Limb (tissue), 2 donors: Measurements from ENCODE around the gene KCTD18.
A peak's percentile ranks its signal among the peaks of the same experiment; 100 is the strongest.

ENCODE experiments used
- DNase-seq, 2 donors: peaks; one replicate each; pipeline ENCODE4 v3.0.0-alpha.2; 2016; ENCODE audit errors: extremely low spot score in 2 of 2

Gene KCTD18

DNA sequence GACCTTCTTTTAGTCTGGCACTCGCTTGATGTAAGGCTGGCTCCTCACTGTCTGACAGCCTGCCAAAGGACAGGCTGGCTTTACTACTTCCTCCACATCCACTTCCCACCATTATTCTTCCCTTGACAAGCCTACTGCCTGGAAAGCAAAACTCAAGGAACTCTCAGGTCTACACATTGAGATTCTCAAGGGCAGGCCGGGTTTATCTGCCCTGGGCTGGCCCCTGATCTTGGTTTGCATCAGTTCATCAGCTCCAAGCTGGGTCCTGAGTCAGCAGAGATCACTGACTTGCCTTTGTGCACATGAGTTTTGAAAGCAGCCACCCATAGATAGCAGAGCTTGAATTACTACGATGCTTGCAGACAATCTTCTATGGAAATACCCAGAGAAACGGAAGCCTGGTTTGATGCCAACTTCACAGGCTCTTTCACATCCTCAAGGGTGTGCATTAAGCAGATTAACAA, 53.9 kb downstream of the KCTD18 start:
- no peak for DNase-seq

DNA sequence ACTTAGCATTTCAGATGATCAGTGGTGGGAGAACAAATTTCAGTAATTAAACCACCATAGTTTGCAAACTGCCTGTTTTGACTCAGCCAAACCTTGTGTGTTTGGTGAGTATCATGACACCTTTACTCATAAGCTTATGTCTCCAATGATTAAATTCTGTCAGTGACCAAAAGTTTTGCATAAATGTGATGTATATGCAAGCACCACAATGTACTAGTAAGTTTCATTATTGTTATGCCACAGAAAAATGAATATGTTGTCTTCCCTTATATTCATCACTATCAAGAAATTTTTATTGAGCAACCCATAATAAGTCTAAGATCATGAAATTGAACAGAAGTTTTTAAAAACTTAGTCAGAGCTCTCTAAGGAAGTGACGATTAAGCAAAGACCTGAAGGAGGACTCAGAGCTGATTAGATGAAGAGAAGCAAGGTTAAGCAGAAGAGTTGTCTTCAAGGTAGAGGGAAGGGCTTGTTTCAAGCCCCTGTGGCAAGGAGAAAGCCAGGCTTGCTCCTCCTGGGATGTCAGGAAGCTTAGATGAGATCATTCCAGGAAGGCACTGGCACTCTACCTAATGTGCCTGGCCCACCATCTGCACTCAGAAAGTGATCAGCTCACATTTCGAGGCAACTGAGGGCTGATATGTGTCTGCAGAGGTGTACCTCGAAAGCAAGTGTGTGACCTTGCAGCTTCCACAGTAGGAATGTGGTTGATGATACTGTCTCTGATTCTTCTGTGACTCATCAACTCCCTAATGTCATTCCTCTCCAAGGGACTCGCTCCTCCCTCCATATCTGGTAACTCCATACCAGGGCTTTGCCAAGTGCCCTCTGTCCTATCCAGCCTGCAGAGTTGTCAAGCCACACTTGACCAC, 54.7 kb downstream of the KCTD18 start:
- no peak for DNase-seq

DNA sequence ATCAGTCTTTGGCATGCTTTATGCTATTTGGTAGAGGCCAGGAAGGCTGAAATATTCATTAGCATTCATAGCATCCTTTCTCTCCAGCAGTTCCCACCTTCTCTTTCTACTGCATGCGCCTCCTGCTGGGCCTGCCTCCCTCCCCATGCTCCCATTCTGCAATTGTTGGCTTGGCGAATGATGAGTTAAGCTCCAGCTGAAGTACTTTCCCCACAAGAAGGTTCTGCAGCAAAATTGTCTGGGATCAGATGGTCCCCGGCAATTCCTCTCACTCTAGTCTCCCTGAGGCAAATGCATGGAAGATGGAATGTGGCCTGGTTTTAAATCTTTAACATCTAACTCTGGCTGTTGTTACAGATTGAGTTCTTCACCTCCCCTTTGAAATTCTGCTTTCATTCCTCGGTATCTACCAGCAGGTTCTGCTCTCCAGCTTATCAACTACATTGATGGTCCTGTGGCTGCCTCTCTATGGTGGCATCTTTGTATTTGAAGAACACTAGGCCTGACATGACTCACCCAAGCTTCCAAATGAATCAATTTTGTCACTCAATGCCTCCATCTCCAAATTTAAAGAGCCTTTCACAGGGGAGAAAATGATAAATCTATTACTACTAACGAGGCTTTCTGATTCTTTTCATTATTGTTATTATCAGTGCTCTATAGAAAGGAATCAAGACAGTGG, 55.9 kb downstream of the KCTD18 start:
- DNase-seq: no peak

DNA sequence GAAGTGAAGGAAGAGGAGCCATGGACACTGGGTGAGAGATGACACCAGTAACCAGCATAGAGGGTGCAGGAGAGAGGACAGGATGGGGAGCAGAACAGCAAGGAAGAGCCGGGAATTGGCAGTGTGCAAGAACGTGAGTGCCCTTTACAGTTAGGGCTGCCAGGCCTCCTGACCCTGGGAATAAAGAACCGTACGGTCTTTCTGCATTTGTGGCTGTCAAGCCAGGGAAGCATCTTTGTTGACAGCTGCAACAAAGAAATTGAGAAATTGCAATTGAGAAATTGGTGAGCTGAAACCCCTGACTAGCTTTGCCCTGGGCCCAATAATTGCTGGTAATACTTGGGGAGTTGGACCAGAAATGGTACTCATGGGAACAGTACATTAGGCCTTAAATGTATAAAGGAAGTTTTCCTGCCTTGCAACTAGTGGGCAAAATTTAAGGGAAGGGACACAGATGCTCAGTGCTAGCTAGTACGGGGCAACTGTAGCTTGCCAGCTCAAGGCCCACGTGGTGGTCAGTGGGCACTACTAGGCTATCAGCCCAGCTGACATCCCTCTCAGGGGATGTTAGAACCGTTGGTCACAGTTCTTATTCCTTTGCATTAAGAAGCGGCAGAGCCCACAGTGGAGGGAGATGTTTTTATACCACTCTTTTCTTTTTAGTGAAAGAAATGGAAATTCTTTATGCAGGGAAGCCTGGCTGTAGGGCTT, 56.6 kb downstream of the KCTD18 start:
- DNase-seq: no peak

DNA sequence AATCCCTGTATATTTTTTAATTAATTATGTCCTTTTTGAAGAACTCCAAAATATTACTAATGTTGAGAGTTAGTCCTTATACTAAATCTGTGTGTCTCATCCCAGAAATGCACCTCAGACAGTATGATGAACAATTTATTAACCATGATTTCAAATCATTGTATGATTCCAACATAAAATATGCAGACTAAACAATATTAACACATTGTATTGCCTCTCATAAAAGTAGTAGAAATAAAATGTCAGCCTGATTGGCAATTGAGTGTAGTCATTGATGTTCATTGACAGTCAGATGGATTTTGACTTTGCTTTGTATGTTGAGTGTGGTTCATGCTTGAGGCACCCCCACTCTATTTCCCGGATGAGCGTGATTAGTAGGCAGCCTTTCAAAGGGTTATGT, 57.5 kb downstream of the KCTD18 start:
- no peak for DNase-seq

DNA sequence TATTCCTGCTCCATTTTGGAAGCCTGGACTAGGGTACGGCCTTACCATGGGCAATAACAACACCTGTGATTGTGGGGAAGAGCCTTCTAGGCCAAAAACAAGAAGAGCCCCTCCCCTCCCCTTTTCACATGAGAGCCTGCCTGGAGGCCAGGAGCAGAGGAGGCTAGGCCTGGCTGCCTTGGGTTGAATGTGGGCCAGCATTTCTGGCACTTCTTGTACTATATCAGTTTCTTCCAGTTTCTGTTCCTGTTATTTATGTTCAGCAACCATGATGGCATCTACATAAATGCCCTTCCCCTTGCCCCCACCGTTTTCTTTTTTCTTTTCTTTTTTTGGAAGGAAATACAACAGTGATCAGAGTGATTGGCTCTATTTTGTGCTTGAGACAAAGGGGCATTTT, 58.4 kb downstream of the KCTD18 start:
- DNase-seq: no peak

DNA sequence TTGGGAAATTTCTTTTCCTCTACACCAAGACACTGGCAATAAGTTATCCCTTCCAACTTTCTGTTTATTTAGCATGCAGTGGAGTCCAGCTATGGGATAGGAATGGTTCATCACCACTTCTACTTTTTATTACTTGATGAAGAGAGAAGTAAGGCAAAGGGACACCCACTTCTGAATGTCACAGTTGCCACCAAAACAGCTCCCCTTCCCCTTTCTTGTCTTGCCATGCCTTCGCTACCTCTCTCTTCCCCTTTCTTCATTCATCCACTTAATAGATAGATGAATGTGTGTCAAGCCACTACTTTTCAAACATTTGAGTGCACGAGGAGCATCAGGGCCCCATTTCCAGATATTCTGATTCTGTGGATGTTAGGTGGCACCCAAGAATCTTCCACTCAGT, 59.6 kb downstream of the KCTD18 start:
- DNase-seq: no peak

DNA sequence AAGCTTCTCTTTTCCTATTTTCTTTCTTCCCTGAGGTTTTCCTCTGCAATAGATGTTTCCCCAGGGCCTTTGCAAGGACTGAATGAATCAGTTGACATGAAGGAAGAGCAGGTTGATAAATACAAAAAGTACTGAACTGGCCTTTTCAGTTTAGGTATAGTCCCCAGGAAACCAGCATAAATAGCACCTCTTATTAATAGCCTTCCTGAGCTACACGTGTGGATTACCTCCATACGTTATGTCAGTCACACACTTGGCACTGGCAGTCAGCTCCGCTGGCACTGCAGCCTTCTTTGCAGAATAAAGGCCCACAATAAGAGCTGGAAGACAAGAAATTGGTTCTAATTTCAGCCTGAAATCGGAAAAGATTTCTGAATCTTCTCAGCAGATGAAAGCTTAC, 60.7 kb downstream of the KCTD18 start:
- no peak for DNase-seq

DNA sequence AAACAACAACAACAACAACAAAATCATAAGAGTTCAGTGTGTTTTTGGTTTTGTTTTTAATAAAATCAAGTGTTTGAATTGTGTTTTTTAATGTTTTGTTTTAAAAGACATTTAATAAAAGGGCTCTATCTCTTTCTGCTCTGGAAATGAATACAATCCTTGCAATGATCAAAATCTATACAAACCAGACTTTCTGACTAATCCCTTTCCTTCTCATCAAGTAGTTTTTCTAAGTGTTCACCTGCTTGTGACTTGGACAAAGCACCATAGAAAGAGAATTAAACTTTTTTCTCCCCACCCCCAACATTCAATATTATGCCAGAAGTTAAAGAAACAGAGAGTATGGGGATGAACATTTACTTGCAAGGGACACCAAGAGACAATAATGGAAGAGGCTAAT, 61.4 kb downstream of the KCTD18 start:
- DNase-seq: no peak

DNA sequence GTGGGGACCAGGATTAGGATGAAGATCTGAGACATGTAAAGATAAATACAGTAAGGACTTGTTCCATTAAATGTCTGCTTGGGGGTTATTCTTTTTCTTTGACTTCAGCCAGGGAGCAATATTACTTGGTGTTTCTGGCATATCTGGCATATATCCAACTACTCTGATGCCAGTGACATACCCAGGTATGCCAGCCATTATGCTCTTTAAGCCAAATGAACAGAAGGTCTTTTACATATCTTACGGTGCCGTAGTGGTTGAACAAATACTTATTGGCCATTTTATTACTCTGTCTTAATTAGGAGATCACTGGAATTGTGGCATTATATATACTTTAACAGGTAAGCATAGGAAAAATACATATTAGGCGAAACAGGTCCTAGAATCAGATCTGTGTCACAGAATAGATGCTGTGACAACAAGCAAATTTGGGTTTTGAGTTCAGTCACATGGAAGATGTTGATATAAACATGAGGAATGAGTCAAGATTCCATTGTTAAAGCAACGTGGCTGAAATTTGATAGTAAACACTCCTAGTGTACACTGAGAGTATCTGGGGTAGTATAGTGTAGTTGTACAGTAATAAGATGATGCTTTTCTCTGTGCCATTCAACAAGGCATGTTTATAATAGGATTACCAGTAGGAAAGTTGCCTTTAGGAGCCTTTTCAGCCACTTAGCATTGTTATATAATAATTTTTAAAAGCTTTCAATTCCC, 62.6 kb downstream of the KCTD18 start:
- DNase-seq: no peak

DNA sequence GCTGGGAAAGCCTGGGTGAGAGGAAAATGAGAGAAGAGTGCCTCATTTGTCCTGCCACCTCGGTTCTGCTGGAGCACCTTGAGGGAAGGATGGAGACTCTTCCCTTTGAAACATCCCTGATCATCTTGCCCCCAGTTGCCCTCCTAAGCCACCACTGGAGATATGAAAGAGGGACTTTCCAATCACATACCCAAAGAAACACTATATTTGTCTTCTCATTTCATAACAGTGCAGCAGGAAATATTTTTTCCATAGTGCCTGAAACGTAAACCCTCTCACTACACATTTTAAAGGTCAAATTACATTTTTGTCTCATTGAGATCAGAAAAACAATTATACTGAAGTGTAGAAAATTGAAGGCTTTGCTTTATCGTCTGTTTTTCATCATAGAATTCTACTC, 63.3 kb downstream of the KCTD18 start:
- no peak for DNase-seq

DNA sequence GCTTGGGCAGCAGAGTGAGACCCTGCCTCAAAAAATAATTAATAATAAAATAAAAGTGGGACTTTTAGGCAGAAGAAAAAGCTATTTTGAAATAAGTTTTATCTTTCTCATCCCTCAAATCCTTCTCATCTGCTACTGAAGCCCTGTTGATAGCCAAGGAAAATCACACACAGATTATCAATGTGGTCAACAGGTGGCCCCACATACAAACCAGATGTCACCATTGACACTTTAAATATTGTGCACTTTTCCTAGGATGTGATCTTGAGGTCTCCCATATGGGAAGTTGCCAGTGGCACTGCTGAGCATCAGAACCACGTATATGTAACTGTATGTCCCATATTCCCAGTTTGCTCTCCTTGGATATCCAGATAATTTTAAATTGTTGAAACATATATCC, 64.6 kb downstream of the KCTD18 start:
- no peak for DNase-seq

DNA sequence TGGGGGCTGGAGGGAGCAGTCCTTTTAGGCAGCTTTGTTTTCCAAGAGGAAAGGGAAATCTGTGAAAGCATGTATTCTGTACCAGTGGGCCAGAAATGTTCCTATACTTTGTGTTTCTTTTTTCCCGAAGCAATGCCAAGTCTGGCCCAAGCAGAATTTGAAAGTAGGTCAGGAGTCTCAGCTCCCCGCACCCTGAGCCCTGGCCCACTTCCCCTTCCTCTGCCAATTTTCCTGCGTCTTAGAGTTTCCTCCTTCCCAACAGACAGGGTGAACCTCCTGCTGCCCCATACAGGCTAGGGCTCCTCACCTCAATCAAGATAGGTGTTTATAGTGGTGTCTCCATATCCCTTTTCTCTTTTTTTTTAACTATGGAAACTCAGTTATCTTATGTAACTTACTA, 65.3 kb downstream of the KCTD18 start:
- DNase-seq: no peak

DNA sequence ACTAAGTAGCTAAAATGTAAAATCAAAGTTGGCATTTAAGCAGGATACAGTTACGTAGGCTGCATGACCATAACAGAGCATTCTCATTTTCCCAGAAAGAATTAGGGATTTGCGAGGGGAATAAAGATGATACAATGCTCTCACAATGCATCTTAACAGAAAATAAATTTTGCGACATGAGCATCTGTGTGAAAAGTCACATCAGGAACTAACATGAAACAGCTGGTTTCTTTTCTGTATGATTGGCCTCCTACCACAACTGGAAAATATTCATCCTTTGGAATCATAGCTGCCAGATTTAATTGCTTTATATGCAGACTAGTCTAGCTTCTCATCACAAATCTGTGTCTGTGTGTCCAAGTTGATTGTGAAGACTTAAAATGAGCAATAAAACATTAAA, 66.0 kb downstream of the KCTD18 start:
- DNase-seq: peak in 1 of 2 donors; percentile 36

DNA sequence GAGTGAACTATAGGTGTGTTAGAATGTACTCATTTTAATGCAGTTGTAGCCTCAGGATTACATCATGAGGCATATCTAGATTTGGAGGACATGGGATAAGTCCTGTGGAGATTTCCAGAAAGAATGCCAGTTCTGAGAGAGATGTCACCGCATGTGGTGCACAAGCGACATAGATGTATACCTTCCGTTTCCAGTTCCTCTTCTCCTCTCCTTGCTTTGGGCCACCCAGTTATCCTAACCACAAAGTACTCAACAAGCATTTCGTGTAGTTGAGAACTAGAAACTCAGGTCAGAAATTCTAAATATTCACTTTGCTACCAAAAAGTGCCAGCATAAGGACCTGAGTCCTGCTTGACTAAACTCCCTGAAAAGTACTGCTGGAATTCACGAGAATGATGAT, 66.5 kb downstream of the KCTD18 start:
- DNase-seq: no peak

DNA sequence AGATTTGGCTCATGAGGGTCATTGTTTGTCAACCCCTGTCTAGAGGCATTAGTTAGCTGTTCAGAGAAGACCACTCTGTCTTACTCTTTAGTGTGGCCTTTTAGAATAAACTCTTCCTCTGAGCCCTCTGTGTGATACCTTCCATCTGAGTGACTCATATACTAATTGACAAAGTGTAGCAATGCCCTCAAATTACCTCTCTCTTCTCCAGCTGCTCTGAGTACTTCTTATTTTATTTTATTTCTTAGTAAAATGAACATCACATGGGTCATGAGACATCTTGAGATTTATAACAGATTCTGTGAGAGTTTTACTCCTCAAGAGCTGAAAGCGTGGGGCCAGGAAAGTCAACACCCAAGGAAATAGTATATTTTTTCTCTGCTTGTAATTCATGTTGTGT, 67.4 kb downstream of the KCTD18 start:
- DNase-seq: no peak

DNA sequence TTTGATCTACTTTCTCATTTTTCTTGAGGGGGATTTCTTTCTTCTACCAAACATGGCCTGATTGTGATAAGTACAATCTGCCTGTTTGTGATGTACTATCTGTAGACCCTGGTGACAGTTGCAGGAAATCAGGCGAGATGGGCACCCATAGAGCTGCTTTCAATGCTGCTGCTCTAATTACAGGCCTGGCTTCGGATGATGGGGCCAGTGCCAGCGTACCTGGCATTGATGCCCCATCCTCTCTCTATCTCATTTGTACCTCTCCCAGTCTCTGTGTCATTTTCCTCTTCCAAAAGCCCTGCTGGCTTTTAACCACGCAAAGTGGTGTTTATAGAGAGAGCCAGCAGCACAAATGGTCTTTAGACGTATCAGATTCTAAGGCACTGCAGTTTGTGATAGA, 69.9 kb downstream of the KCTD18 start:
- no peak for DNase-seq
